ENCODE results near the gene LRP4.

DNA sequence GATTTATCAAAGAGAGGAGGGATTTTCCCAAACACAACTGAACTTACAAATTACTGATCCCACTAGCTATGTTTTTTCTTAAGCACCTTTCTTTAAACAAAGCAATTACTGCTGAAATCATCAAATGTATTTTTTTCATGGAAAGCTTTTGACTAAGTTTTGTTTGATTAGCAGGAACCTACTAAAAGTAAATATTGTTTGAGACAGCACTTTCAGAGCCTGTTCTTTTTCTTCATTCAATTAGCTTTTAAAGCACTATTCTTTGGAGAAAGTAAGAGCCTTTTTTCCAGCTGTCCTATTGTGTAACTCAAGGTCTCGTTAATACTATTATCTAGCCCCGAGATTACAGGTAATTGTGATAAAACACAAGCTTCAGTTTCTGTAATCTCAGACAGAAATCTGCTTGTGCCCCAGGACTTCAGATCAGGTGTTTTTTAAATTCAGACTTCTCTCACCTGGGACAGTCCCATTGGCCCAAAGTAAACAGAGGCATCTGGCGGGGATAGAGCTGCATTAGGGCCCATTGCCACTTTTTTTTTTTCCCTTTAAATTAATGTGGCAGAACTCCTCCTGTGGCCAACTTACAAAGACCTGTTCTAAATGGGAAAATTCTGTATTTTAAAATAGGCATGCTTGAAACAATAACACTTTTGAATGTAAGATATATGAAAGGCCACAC lies 29.2 kb upstream of the LRP4 start:
- TF ChIP-seq, protein P1, sequence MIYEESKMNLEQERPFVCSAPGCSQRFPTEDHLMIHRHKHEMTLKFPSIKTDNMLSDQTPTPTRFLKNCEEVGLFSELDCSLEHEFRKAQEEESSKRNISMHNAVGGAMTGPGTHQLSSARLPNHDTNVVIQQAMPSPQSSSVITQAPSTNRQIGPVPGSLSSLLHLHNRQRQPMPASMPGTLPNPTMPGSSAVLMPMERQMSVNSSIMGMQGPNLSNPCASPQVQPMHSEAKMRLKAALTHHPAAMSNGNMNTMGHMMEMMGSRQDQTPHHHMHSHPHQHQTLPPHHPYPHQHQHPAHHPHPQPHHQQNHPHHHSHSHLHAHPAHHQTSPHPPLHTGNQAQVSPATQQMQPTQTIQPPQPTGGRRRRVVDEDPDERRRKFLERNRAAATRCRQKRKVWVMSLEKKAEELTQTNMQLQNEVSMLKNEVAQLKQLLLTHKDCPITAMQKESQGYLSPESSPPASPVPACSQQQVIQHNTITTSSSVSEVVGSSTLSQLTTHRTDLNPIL (CRISPR knock-in tag; IDR thresholded peaks at IDR 0.05; ENCODE audit: low read depth) = no peak
- TF ChIP-seq ZC3H10 (CRISPR knock-in tag; IDR thresholded peaks at IDR 0.05) (no peak), ZFP30 (CRISPR knock-in tag; IDR thresholded peaks at IDR 0.05) (no peak), OSR1 (CRISPR knock-in tag; IDR thresholded peaks at IDR 0.05) (no peak)
- TF ChIP-seq, protein P2, sequence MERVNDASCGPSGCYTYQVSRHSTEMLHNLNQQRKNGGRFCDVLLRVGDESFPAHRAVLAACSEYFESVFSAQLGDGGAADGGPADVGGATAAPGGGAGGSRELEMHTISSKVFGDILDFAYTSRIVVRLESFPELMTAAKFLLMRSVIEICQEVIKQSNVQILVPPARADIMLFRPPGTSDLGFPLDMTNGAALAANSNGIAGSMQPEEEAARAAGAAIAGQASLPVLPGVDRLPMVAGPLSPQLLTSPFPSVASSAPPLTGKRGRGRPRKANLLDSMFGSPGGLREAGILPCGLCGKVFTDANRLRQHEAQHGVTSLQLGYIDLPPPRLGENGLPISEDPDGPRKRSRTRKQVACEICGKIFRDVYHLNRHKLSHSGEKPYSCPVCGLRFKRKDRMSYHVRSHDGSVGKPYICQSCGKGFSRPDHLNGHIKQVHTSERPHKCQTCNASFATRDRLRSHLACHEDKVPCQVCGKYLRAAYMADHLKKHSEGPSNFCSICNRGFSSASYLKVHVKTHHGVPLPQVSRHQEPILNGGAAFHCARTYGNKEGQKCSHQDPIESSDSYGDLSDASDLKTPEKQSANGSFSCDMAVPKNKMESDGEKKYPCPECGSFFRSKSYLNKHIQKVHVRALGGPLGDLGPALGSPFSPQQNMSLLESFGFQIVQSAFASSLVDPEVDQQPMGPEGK (CRISPR knock-in tag; IDR thresholded peaks at IDR 0.05; ENCODE audit: borderline replicate concordance) = no peak
